Neural progenitor cell (in vitro differentiated cells): ENCODE results near the gene TRIM69.

ENCODE experiments used
- EZH2 ChIP-seq: fragments of 200-600 bp; sonication (generic); IDR thresholded peaks from 2 replicates; pipeline ENCODE4 v1.6.1; 2017; ENCODE audit warnings: antibody characterized with exemption, mild to moderate bottlenecking, moderate library complexity
- TF ChIP-seq, protein P1 (sequence below): fragments of 200-600 bp; sonication (generic); IDR thresholded peaks from 2 replicates; pipeline ENCODE4 v1.5.1; 2017; ENCODE audit warnings: antibody characterized with exemption, mild to moderate bottlenecking

DNA sequence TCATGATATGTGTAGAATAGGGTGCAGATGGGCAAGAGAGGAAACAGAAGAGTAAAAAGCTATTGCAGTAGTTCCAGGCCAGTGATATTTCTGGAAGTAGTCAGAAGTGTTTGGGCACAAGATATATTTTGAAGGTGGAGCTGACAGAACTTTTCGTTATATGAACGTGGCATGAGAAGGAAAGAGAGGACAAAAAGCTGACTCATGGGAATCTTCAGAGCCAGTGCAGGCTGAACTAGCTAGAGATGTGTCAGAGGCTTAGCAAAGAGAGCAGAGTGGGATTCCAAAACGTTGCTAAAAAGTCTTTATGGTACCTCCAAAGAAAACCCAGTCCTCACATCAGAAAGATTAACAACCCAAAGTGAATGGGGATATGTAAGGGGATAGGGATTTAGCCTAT lies 28.7 kb downstream of the TRIM69 start:
- TF ChIP-seq, protein P1, sequence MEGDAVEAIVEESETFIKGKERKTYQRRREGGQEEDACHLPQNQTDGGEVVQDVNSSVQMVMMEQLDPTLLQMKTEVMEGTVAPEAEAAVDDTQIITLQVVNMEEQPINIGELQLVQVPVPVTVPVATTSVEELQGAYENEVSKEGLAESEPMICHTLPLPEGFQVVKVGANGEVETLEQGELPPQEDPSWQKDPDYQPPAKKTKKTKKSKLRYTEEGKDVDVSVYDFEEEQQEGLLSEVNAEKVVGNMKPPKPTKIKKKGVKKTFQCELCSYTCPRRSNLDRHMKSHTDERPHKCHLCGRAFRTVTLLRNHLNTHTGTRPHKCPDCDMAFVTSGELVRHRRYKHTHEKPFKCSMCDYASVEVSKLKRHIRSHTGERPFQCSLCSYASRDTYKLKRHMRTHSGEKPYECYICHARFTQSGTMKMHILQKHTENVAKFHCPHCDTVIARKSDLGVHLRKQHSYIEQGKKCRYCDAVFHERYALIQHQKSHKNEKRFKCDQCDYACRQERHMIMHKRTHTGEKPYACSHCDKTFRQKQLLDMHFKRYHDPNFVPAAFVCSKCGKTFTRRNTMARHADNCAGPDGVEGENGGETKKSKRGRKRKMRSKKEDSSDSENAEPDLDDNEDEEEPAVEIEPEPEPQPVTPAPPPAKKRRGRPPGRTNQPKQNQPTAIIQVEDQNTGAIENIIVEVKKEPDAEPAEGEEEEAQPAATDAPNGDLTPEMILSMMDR, result no peak
- no peak for TF ChIP-seq EZH2
